IMR-90 (cell line): ENCODE measurements around the gene PLXNA4. TPM values are rescaled to one million over a fixed set of nuclear protein-coding genes. Genes with fewer than 3 reads are reported as not detected.

Experiments
- ATAC-seq: fragments of 200-7000 bp; cut with Tn5 transposase; 2 replicates; pipeline ENCODE4 v1.9.1; 2020; ENCODE audit warnings: low read depth, mild to moderate bottlenecking, moderate library complexity
- BruUV-seq: library from RNA; stranded (reverse); fragments of 400-500 nt; replicated peaks from 2 replicates; lab custom pipeline; 2021; lab: Mats Ljungman, UMichigan
- CTCF ChIA-PET: fragments of 300-600 bp; formaldehyde crosslinking; extraction: SDS; loops from one replicate; lab custom pipeline; 2021; ENCODE audit warnings: antibody characterized with exemption; lab: Yijun Ruan, JAX
- POLR2A ChIA-PET: fragments of 300-600 bp; sonication (Branson Sonifier 250); formaldehyde crosslinking; loops from one replicate; lab custom pipeline; 2022; ENCODE audit warnings: antibody characterized with exemption; ENCODE audit not compliant: unreplicated experiment; lab: Charles Lee
- DNase-seq: peaks from one replicate; pipeline ENCODE4 v3.0.0; 2013
- H2AFZ ChIP-seq: replicated peaks from 2 replicates; pipeline ENCODE3; 2013; ENCODE audit warnings: low read length, mild to moderate bottlenecking; ENCODE audit not compliant: poor library complexity
- H2AK5ac ChIP-seq: 2 replicates; pipeline ENCODE4 v1.6.1; 2013; ENCODE audit warnings: low read depth, low read length, inconsistent platforms
- H2AK9ac ChIP-seq: replicated peaks from 2 replicates; pipeline ENCODE3; 2013; ENCODE audit warnings: mild to moderate bottlenecking, low read depth, low read length, moderate library complexity; ENCODE audit not compliant: poor library complexity
- H2BK120ac ChIP-seq: 2 replicates; pipeline ENCODE4 v1.6.1; 2013; ENCODE audit warnings: low read depth, low read length, inconsistent platforms
- H2BK15ac ChIP-seq: 3 replicates; pipeline ENCODE4 v1.6.1; 2013; ENCODE audit warnings: low read depth, low read length, inconsistent platforms
- H2BK20ac ChIP-seq: 2 replicates; pipeline ENCODE4 v1.6.1; 2013; ENCODE audit warnings: low read depth, mild to moderate bottlenecking, inconsistent platforms, low read length, moderate library complexity
- H2BK5ac ChIP-seq: 2 replicates; pipeline ENCODE4 v1.6.1; 2013; ENCODE audit warnings: mild to moderate bottlenecking, low read depth, low read length, inconsistent platforms; ENCODE audit not compliant: poor library complexity, severe bottlenecking
- H3K14ac ChIP-seq: replicated peaks from 2 replicates; pipeline ENCODE4 v1.6.1; 2013; ENCODE audit warnings: low read depth, low read length, inconsistent platforms
- H3K18ac ChIP-seq: 2 replicates; pipeline ENCODE4 v1.6.1; 2013; ENCODE audit warnings: low read depth, low read length, control low read depth
- H3K23ac ChIP-seq: 2 replicates; pipeline ENCODE4 v1.6.1; 2013; ENCODE audit warnings: low read depth, low read length, inconsistent platforms
- H3K27ac ChIP-seq: 2 replicates; pipeline ENCODE4 v1.5.1; 2013; ENCODE audit warnings: mild to moderate bottlenecking, control low read depth, low read length; ENCODE audit not compliant: insufficient read depth
- H3K27me3 ChIP-seq: 2 replicates; pipeline ENCODE4 v1.6.1; 2013; ENCODE audit warnings: low read length; ENCODE audit not compliant: control insufficient read depth, insufficient read depth
- H3K36me3 ChIP-seq: 2 replicates; pipeline ENCODE4 v1.6.1; 2013; ENCODE audit warnings: low read length, mixed read lengths; ENCODE audit not compliant: control insufficient read depth, insufficient read depth
- H3K4ac ChIP-seq: 2 replicates; pipeline ENCODE4 v1.6.1; 2013; ENCODE audit warnings: low read depth, low read length, inconsistent platforms
- H3K4me1 ChIP-seq: 2 replicates; pipeline ENCODE4 v1.6.1; 2013; ENCODE audit warnings: low read length, mixed read lengths; ENCODE audit not compliant: control insufficient read depth, insufficient read depth
- H3K4me2 ChIP-seq: 2 replicates; pipeline ENCODE4 v1.6.1; 2013; ENCODE audit warnings: low read depth, mild to moderate bottlenecking, control low read depth, low read length, moderate library complexity
- H3K4me3 ChIP-seq: 2 replicates; pipeline ENCODE4 v1.5.1; 2013; ENCODE audit warnings: low read depth, mild to moderate bottlenecking, control low read depth, low read length, moderate library complexity; ENCODE audit not compliant: insufficient read depth
- H3K56ac ChIP-seq: 2 replicates; pipeline ENCODE4 v1.6.1; 2013; ENCODE audit warnings: low read length, inconsistent platforms; ENCODE audit not compliant: insufficient read depth; ENCODE audit errors: extremely low read depth
- H3K79me1 ChIP-seq, 2 experiments: 2 replicates each; pipeline ENCODE4 v1.6.1; 2013; ENCODE audit warnings: low read length in 2 of 2, inconsistent platforms in 1 of 2, low read depth in 1 of 2
- H3K9ac ChIP-seq: 2 replicates; pipeline ENCODE4 v1.6.1; 2013; ENCODE audit warnings: low read depth, low read length, control low read depth
- H3K9me1 ChIP-seq: 2 replicates; pipeline ENCODE4 v1.6.1; 2013; ENCODE audit warnings: low read length, inconsistent platforms; ENCODE audit not compliant: insufficient read depth
- H3K9me3 ChIP-seq: 2 replicates; pipeline ENCODE4 v1.6.1; 2013; ENCODE audit warnings: low read length; ENCODE audit not compliant: control insufficient read depth, insufficient read depth
- H4K20me1 ChIP-seq: 2 replicates; pipeline ENCODE4 v1.6.1; 2013; ENCODE audit warnings: low read length, inconsistent platforms; ENCODE audit not compliant: insufficient read depth
- H4K5ac ChIP-seq: 2 replicates; pipeline ENCODE4 v1.6.1; 2013; ENCODE audit warnings: mild to moderate bottlenecking, low read depth, low read length, control low read depth
- H4K8ac ChIP-seq, 2 experiments: 2 replicates each; pipeline ENCODE4 v1.6.1; 2013; ENCODE audit warnings: low read depth in 2 of 2, low read length in 2 of 2, control low read depth in 1 of 2, inconsistent platforms in 1 of 2
- H4K91ac ChIP-seq: 2 replicates; pipeline ENCODE4 v1.6.1; 2013; ENCODE audit warnings: low read depth, low read length, inconsistent platforms; ENCODE audit not compliant: insufficient read depth
- BHLHE40 ChIP-seq: fragments of 150-350 bp; IDR thresholded peaks from 2 replicates; pipeline ENCODE4 v1.6.1; 2016; ENCODE audit warnings: mild to moderate bottlenecking, low read depth, low read length
- CEBPB ChIP-seq: IDR thresholded peaks from 2 replicates; pipeline ENCODE4 v1.6.1; 2012; ENCODE audit warnings: low read depth, low read length, improper control_type of control experiment
- CHD1 ChIP-seq: IDR thresholded peaks from 2 replicates; pipeline ENCODE4 v1.6.1; 2012; ENCODE audit warnings: low read depth, low read length, improper control_type of control experiment
- FOS ChIP-seq: fragments of 150-350 bp; IDR thresholded peaks from 2 replicates; pipeline ENCODE4 v1.6.1; 2016; ENCODE audit warnings: low read depth, low read length
- MAFK ChIP-seq: IDR thresholded peaks from 2 replicates; pipeline ENCODE4 v1.6.1; 2012; ENCODE audit warnings: low read depth, low read length, improper control_type of control experiment
- MAZ ChIP-seq: IDR thresholded peaks from 2 replicates; pipeline ENCODE4 v1.6.1; 2012; ENCODE audit warnings: low read depth, mild to moderate bottlenecking, low read length, improper control_type of control experiment, moderate library complexity, borderline replicate concordance
- MXI1 ChIP-seq: IDR thresholded peaks from 2 replicates; pipeline ENCODE4 v1.6.1; 2012; ENCODE audit warnings: low read depth, mild to moderate bottlenecking, low read length, moderate library complexity, borderline replicate concordance
- NFE2L2 ChIP-seq: fragments of 150-350 bp; IDR thresholded peaks from 2 replicates; pipeline ENCODE4 v1.6.1; 2016; ENCODE audit warnings: low read depth, mild to moderate bottlenecking, low read length
- POLR2A ChIP-seq: IDR thresholded peaks from 2 replicates; pipeline ENCODE4 v1.6.1; 2012; ENCODE audit warnings: mild to moderate bottlenecking, low read depth, low read length
- RAD21 ChIP-seq: IDR thresholded peaks from 2 replicates; pipeline ENCODE4 v1.6.1; 2012; ENCODE audit warnings: low read length, improper control_type of control experiment
- RCOR1 ChIP-seq: IDR thresholded peaks from 2 replicates; pipeline ENCODE4 v1.6.1; 2012; ENCODE audit warnings: mild to moderate bottlenecking, low read length, improper control_type of control experiment; ENCODE audit not compliant: insufficient replicate concordance
- RFX5 ChIP-seq: IDR thresholded peaks from 2 replicates; pipeline ENCODE4 v1.8.0; 2012; ENCODE audit warnings: low read depth, mild to moderate bottlenecking, low read length, moderate library complexity
- SMC3 ChIP-seq: fragments of 150-350 bp; IDR thresholded peaks from 2 replicates; pipeline ENCODE4 v1.6.1; 2016; ENCODE audit warnings: low read depth, mild to moderate bottlenecking, antibody characterized with exemption, low read length, moderate library complexity
- WGBS, 2 experiments: methylation state at CpG; one replicate each; pipeline versions ENCODE4 v1.1.5 to v1.1.7; 2013; ENCODE audit warnings: missing lambda C conversion rate in 2 of 2; ENCODE audit not compliant: insufficient read length in 1 of 2; ENCODE audit errors: extremely low coverage in 2 of 2; 5-methylcytosine and 5-hydroxymethylcytosine counted together
- dilution Hi-C: fragments of 300-500 bp; cut with HindIII; formaldehyde crosslinking; loops from one replicate; pipeline ENCODE4 v1.14.3; 2018; ENCODE audit warnings: low sequenced_read_pairs; ENCODE audit not compliant: unreplicated experiment
- in situ Hi-C: fragments of 300-500 bp; cut with MboI; formaldehyde crosslinking; loops from 3 replicates; pipeline ENCODE4 v1.14.3; 2019; ENCODE audit warnings: low sequenced_read_pairs, inconsistent platforms, mixed read lengths
- intact Hi-C: fragments of 100-400 bp; cut with micrococcal nuclease; formaldehyde crosslinking; loops from 2 replicates; pipeline ENCODE4 v1.10.0; 2022
- polyA plus RNA-seq, 3 experiments: library from polyadenylated mRNA; depleted of rRNA; stranded (reverse); fragments of >200 nt; gene quantifications; 2 replicates each; pipeline ENCODE4 v1.2.3, GENCODE V29; 2012; ENCODE audit warnings: low replicate concordance in 1 of 3
- total RNA-seq: library from RNA; depleted of rRNA; stranded (reverse); fragments of >200 nt; gene quantifications from 2 replicates; pipeline ENCODE4 v1.2.3, GENCODE V29; 2012
- TF ChIP-seq, protein P1 (sequence below): conservative IDR thresholded peaks from 2 replicates; pipeline ENCODE4 v1.5.1; 2012; ENCODE audit warnings: mild to moderate bottlenecking, low read depth, low read length, improper control_type of control experiment
- TF ChIP-seq, protein P2 (sequence below): fragments of 150-350 bp; IDR thresholded peaks from 2 replicates; pipeline ENCODE4 v1.6.1; 2017; ENCODE audit warnings: mild to moderate bottlenecking, antibody characterized with exemption, low read length, low read depth
- TF ChIP-seq, protein P3 (sequence below): fragments of 150-350 bp; IDR thresholded peaks from 2 replicates; pipeline ENCODE4 v1.6.1; 2016; ENCODE audit warnings: low read depth, mild to moderate bottlenecking, low read length, moderate library complexity, borderline replicate concordance

The PLXNA4 gene
- total and polyA plus RNA-seq, 2 of the 4 experiments (the other 2 are of a cell fraction), result under 0.01 TPM

DNA sequence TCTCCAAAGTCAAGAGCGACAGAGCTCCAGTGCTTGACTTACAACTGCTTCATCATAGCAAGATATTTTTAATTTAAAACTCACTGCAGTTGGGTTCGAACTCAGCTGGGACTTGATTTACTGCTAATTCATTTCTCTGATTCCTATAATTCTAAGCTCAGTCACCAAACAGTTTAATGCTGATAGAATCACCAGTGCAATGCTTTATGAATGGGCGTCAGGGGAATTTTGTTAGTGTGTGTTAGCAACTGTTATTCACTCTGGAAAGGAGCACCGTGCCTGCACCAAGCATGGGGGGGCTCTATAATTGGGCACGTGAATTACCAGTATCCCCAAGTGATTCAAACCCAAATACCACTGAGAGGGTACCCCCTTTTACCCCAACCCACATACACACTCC is 10.4 kb downstream of the PLXNA4 start:
- dilution Hi-C loops (no loop called here), in situ Hi-C loops (no loop called here), intact Hi-C loops (no loop called here)
- Histone ChIP-seq H3K79me1 (no peaks in the 10 kb centered on the region), H3K18ac (no peak overlapping the region), H2BK120ac (no peak overlapping the region), H2BK15ac (no peak overlapping the region), H3K9ac (no peak overlapping the region), H3K9me1 (no peaks in the 10 kb centered on the region), H2BK20ac (no peak overlapping the region), H4K8ac (no peak overlapping the region), H3K36me3 (no peaks in the 10 kb centered on the region), H3K4me1 (no peaks in the 10 kb centered on the region), H3K4ac (no peak overlapping the region), H3K23ac (no peak overlapping the region), H4K5ac (no peak overlapping the region), H3K27me3 (no peaks in the 10 kb centered on the region), H3K14ac (no peak overlapping the region), H3K56ac (no peak overlapping the region), H4K20me1 (no peaks in the 10 kb centered on the region), H4K91ac (no peak overlapping the region), H2AK9ac (no peak overlapping the region), H2BK5ac (no peak overlapping the region), H3K4me2 (no peak overlapping the region), H3K27ac (no peak overlapping the region), H3K4me3 (no peak overlapping the region), H2AK5ac (no peak overlapping the region), H3K9me3 (no peaks in the 10 kb centered on the region), H2AFZ (no peak overlapping the region)
- DNase-seq (no peak), ATAC-seq (no peak)
- BruUV-seq, result no TSS peak
- CTCF ChIA-PET, result no interaction called here
- no peak for TF ChIP-seq MAFK
- TF ChIP-seq NFE2L2, result no peak
- no peak for TF ChIP-seq SMC3
- TF ChIP-seq MXI1, result no peak
- TF ChIP-seq, protein P1, sequence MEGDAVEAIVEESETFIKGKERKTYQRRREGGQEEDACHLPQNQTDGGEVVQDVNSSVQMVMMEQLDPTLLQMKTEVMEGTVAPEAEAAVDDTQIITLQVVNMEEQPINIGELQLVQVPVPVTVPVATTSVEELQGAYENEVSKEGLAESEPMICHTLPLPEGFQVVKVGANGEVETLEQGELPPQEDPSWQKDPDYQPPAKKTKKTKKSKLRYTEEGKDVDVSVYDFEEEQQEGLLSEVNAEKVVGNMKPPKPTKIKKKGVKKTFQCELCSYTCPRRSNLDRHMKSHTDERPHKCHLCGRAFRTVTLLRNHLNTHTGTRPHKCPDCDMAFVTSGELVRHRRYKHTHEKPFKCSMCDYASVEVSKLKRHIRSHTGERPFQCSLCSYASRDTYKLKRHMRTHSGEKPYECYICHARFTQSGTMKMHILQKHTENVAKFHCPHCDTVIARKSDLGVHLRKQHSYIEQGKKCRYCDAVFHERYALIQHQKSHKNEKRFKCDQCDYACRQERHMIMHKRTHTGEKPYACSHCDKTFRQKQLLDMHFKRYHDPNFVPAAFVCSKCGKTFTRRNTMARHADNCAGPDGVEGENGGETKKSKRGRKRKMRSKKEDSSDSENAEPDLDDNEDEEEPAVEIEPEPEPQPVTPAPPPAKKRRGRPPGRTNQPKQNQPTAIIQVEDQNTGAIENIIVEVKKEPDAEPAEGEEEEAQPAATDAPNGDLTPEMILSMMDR, result no peak
- TF ChIP-seq, protein P2, sequence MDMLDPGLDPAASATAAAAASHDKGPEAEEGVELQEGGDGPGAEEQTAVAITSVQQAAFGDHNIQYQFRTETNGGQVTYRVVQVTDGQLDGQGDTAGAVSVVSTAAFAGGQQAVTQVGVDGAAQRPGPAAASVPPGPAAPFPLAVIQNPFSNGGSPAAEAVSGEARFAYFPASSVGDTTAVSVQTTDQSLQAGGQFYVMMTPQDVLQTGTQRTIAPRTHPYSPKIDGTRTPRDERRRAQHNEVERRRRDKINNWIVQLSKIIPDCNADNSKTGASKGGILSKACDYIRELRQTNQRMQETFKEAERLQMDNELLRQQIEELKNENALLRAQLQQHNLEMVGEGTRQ, result no peak
- no peak for TF ChIP-seq RCOR1
- no peak for TF ChIP-seq CHD1
- no peak for TF ChIP-seq RFX5
- TF ChIP-seq POLR2A, result no peak
- no peak for TF ChIP-seq FOS
- TF ChIP-seq CEBPB, result no peak
- no peak for TF ChIP-seq RAD21
- no peak for TF ChIP-seq BHLHE40
- TF ChIP-seq, protein P3, sequence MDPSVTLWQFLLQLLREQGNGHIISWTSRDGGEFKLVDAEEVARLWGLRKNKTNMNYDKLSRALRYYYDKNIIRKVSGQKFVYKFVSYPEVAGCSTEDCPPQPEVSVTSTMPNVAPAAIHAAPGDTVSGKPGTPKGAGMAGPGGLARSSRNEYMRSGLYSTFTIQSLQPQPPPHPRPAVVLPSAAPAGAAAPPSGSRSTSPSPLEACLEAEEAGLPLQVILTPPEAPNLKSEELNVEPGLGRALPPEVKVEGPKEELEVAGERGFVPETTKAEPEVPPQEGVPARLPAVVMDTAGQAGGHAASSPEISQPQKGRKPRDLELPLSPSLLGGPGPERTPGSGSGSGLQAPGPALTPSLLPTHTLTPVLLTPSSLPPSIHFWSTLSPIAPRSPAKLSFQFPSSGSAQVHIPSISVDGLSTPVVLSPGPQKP, result no peak
- no peak for TF ChIP-seq MAZ
- WGBS, 2 experiments, result 80% methylated on average over 1 of the region's 5 CpGs; no CpG with 5 or more reads in 1 of the 2 experiments
- POLR2A ChIA-PET, result no interaction called here
